Measurements from ENCODE around the gene ZNF626. TPM values are rescaled to one million over a fixed set of nuclear protein-coding genes. Genes with fewer than 3 reads are reported as not detected.

The ZNF626 gene
- total RNA-seq, 2 donors from 2014 or later, result 8.9 to 13.7 TPM

DNA sequence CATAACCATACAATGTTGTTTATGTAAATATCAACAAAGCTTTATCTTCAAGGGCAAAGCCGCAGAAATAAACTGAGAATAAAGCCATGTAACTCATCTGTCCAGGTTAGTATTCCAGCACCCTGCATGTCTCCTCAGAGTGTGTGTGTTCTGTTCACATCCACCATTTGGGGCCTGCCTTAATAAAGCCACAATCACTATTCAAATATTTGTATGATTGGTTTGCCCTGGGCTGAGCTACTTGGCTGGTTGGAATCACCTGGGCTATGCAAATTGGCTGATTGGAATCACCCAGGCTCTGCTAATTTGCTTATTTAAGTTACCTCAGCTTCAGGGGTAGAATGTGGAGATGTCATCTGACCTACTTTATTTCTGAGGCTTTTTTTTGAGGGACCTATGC lies 53.4 kb downstream of the ZNF626 start:
- Mint-ChIP-seq H3K4me1 (peaks cover 5% of the 10 kb centered on the region), H3K27me3 (no peaks in the 10 kb centered on the region), H3K9me3 (peaks cover 13% of the 10 kb centered on the region), H3K36me3 (ENCODE audit: low read depth) (no peaks in the 10 kb centered on the region), H3K27ac (no peak overlapping the region), H3K4me3 (no peak overlapping the region)
- no peak for ATAC-seq (replicated peaks)

Other genes starting within 250 kb of the ZNF626 start
- 10 to 100 TPM in 1 of 2 donors, 1 to 10 TPM in 1; 9.5 to 19.3 TPM for gene ZNF737, start 95.8 kb downstream of the ZNF626 start, total RNA-seq
- gene ZNF66, start 114.7 kb upstream of the ZNF626 start, total RNA-seq, result 10 to 100 TPM; 11.1 to 11.3 TPM

Measured in activated T-helper 17 cell treated with anti-CD3 and anti-CD28 coated beads, Interleukin-2, amount 50 U/mL, for 72 hours (primary cell).